SK-N-SH treated with all-trans-retinoic acid at 6 μM for 48 hours (cell line): ENCODE measurements around the gene GUCA2B.

Experiments used
- BACH2 ChIP-seq: fragments of 250-450 bp; sonication (Bioruptor Pico); IDR thresholded peaks from 2 replicates; pipeline ENCODE4 v1.9.0; 2021; ENCODE audit warnings: mild to moderate bottlenecking, borderline replicate concordance
- ESRRG ChIP-seq: fragments of 250-450 bp; sonication (Bioruptor Pico); IDR thresholded peaks from 2 replicates; pipeline ENCODE4 v1.6.1; 2021; ENCODE audit warnings: mild to moderate bottlenecking
- PATZ1 ChIP-seq: fragments of 250-450 bp; sonication (Bioruptor Pico); IDR thresholded peaks from 2 replicates; pipeline ENCODE4 v1.8.0; 2020; ENCODE audit warnings: mild to moderate bottlenecking, moderate library complexity, borderline replicate concordance
- SNAI2 ChIP-seq: fragments of 250-450 bp; sonication (Bioruptor Pico); IDR thresholded peaks from 2 replicates; pipeline ENCODE4 v1.5.0; 2020; ENCODE audit warnings: mild to moderate bottlenecking, moderate library complexity
- TOX ChIP-seq: fragments of 250-450 bp; sonication (Bioruptor Pico); IDR thresholded peaks from 2 replicates; pipeline ENCODE4 v1.8.0; 2021; ENCODE audit warnings: mild to moderate bottlenecking, moderate library complexity, borderline replicate concordance
- ZC3H10 ChIP-seq: fragments of 250-450 bp; sonication (Bioruptor Pico); IDR thresholded peaks from 2 replicates; pipeline ENCODE4 v1.5.1; 2021; ENCODE audit warnings: mild to moderate bottlenecking, moderate library complexity
- ZNF565 ChIP-seq: fragments of 450-650 bp; formaldehyde crosslinking; conservative IDR thresholded peaks from 2 replicates; pipeline ENCODE4 v1.5.0; 2020; ENCODE audit warnings: low read depth, mild to moderate bottlenecking, moderate library complexity
- TF ChIP-seq, protein P1 (sequence below): fragments of 250-450 bp; sonication (Bioruptor Pico); IDR thresholded peaks from 2 replicates; pipeline ENCODE4 v1.5.1; 2021; ENCODE audit warnings: mild to moderate bottlenecking, moderate library complexity

DNA sequence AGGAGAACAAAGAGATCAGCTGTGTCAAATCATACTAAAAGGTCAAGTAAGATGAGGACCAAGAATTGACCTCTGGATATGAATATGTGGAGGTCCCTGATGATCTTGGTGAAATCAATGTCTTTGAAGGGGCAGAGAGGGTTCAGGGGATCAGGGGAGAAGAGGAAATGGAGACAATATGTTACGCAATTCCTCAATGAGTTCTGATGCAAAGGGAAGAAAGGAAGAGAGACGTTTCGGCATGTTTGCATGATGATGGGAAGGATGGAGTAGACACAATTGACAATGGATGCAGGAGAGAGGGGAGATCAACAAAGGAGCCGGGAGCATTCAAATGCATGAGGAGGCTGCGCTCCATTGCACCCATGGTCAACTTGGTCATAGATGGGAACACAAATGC is 36.0 kb upstream of the GUCA2B start:
- TF ChIP-seq ZC3H10 (CRISPR knock-in tag), result no peak
- TF ChIP-seq ZNF565 (CRISPR knock-in tag), result no peak
- no peak for TF ChIP-seq BACH2
- TF ChIP-seq, protein P1, sequence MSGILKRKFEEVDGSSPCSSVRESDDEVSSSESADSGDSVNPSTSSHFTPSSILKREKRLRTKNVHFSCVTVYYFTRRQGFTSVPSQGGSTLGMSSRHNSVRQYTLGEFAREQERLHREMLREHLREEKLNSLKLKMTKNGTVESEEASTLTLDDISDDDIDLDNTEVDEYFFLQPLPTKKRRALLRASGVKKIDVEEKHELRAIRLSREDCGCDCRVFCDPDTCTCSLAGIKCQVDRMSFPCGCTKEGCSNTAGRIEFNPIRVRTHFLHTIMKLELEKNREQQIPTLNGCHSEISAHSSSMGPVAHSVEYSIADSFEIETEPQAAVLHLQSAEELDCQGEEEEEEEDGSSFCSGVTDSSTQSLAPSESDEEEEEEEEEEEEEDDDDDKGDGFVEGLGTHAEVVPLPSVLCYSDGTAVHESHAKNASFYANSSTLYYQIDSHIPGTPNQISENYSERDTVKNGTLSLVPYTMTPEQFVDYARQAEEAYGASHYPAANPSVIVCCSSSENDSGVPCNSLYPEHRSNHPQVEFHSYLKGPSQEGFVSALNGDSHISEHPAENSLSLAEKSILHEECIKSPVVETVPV (CRISPR knock-in tag), result no peak
- no peak for TF ChIP-seq PATZ1 (CRISPR knock-in tag)
- TF ChIP-seq TOX (CRISPR knock-in tag), result no peak
- no peak for TF ChIP-seq ESRRG (CRISPR knock-in tag)
- no peak for TF ChIP-seq SNAI2 (CRISPR knock-in tag)
